GM12878 (cell line): ENCODE measurements around the gene OR14A2. TPM values are rescaled to one million over a fixed set of nuclear protein-coding genes. Genes with fewer than 3 reads are reported as not detected.

Experiments
- ATAC-seq: fragments of 200-7000 bp; cut with Tn5 transposase; 3 replicates; pipeline ENCODE4 v1.9.1; 2020; ENCODE audit warnings: mild to moderate bottlenecking, moderate library complexity
- BruUV-seq: library from RNA; stranded (reverse); fragments of 400-500 nt; replicated peaks from 2 replicates; lab custom pipeline; 2021; lab: Mats Ljungman, UMichigan
- CTCF ChIA-PET: fragments of 300-600 bp; sonication (Branson Sonifier 250); formaldehyde crosslinking; extraction: SDS; loops from one replicate; lab custom pipeline; 2021; ENCODE audit warnings: inconsistent platforms; lab: Yijun Ruan, JAX
- POLR2A ChIA-PET: fragments of 350-600 bp; formaldehyde crosslinking; extraction: SDS; loops from one replicate; lab custom pipeline; 2021; ENCODE audit warnings: inconsistent platforms; lab: Charles Lee
- RAD21 ChIA-PET: fragments of 300-600 bp; sonication (Branson Sonifier 250); formaldehyde crosslinking; loops from one replicate; lab custom pipeline; 2023; ENCODE audit warnings: antibody characterized with exemption; ENCODE audit not compliant: unreplicated experiment; lab: Charles Lee
- SMC1A ChIA-PET: fragments of 300-600 bp; sonication (Branson Sonifier 250); formaldehyde crosslinking; loops from one replicate; lab custom pipeline; 2023; ENCODE audit not compliant: unreplicated experiment, uncharacterized antibody; lab: Charles Lee
- DNase-seq: peaks from one replicate; pipeline ENCODE4 v3.0.0-alpha.2; 2011; ENCODE audit warnings: low read depth, low spot score
- FAIRE-seq: peaks from 3 replicates; lab custom pipeline; 2011; peaks lifted over from hg19 to GRCh38; lab: Jason Lieb, UNC
- H2AFZ ChIP-seq: 2 replicates; pipeline ENCODE4 v1.6.0; 2011; ENCODE audit warnings: low read depth, low read length, control low read depth; ENCODE audit not compliant: control insufficient read depth
- H3K27ac ChIP-seq: 2 replicates; pipeline ENCODE4 v1.5.1; 2011; ENCODE audit warnings: control low read depth; ENCODE audit not compliant: control insufficient read depth, insufficient read depth
- H3K27me3 ChIP-seq, 2 experiments: replicated peaks in 1 of 2; 2 replicates each; pipeline versions ENCODE4 v1.6.0 to v1.6.1; 2011; ENCODE audit warnings: low read length in 1 of 2; ENCODE audit not compliant: control insufficient read depth in 2 of 2, insufficient read depth in 2 of 2
- H3K36me3 ChIP-seq, 2 experiments: 2 replicates each; pipeline ENCODE4 v1.5.1; 2011; ENCODE audit warnings: low read length in 1 of 2; ENCODE audit not compliant: control insufficient read depth in 2 of 2, insufficient read depth in 2 of 2
- H3K4me1 ChIP-seq: 2 replicates; pipeline ENCODE4 v1.6.1; 2011; ENCODE audit warnings: mild to moderate bottlenecking, low read length, moderate library complexity, mixed read lengths; ENCODE audit not compliant: control insufficient read depth, insufficient read depth
- H3K4me2 ChIP-seq: 2 replicates; pipeline ENCODE4 v1.6.0; 2011; ENCODE audit warnings: control low read depth; ENCODE audit not compliant: control insufficient read depth, insufficient read depth
- H3K4me3 ChIP-seq: fragments of 200-600 bp; sonication (generic); 2 replicates; pipeline ENCODE4 v1.5.1; 2016
- H3K79me2 ChIP-seq: 2 replicates; pipeline ENCODE4 v1.6.0; 2011; ENCODE audit warnings: low read length; ENCODE audit not compliant: control insufficient read depth, insufficient read depth
- H3K9ac ChIP-seq: 2 replicates; pipeline ENCODE4 v1.8.0; 2011; ENCODE audit warnings: low read length, control low read depth, mixed read lengths; ENCODE audit not compliant: control insufficient read depth, insufficient read depth
- H3K9me3 ChIP-seq: replicated peaks from 3 replicates; pipeline ENCODE4 v1.5.1; 2011; ENCODE audit warnings: mild to moderate bottlenecking, low read length; ENCODE audit not compliant: control insufficient read depth, insufficient read depth
- H4K20me1 ChIP-seq: 2 replicates; pipeline ENCODE4 v1.6.0; 2011; ENCODE audit not compliant: control insufficient read depth, insufficient read depth
- BHLHE40 ChIP-seq, 2 experiments: fragments of 450-650 bp in 1 of 2; IDR thresholded peaks; 2 replicates each; pipeline ENCODE4 v1.6.1; 2011 to 2017; ENCODE audit warnings: low read depth in 2 of 2, borderline replicate concordance in 1 of 2, improper control_type of control experiment in 1 of 2, low read length in 1 of 2, mild to moderate bottlenecking in 1 of 2
- CEBPZ ChIP-seq: fragments of 150-350 bp; IDR thresholded peaks from 2 replicates; pipeline ENCODE4 v1.6.1; 2016; ENCODE audit warnings: low read depth, low read length
- CHD2 ChIP-seq: IDR thresholded peaks from 2 replicates; pipeline ENCODE4 v1.6.1; 2011; ENCODE audit warnings: low read depth, low read length, improper control_type of control experiment, borderline replicate concordance
- ETV6 ChIP-seq, 2 experiments: fragments of 450-650 bp in 1 of 2; IDR thresholded peaks in 1 of 2; conservative IDR thresholded peaks in 1 of 2; 2 replicates each; pipeline ENCODE4 v1.6.1; 2014; ENCODE audit warnings: antibody characterized with exemption in 1 of 2, borderline replicate concordance in 1 of 2, low read depth in 1 of 2, mild to moderate bottlenecking in 1 of 2, moderate library complexity in 1 of 2
- FOS ChIP-seq: IDR thresholded peaks from 3 replicates; pipeline ENCODE4 v1.6.1; 2011; ENCODE audit warnings: borderline replicate concordance; ENCODE audit not compliant: insufficient read length; ENCODE audit errors: extremely low read depth
- KDM1A ChIP-seq: fragments of 200-600 bp; sonication (generic); IDR thresholded peaks from 2 replicates; pipeline ENCODE4 v1.6.1; 2016; ENCODE audit warnings: borderline replicate concordance
- MTA3 ChIP-seq: IDR thresholded peaks from 2 replicates; pipeline ENCODE4 v1.6.1; 2012; ENCODE audit warnings: low read length, inconsistent platforms, borderline replicate concordance
- MYC ChIP-seq: IDR thresholded peaks from 2 replicates; pipeline ENCODE4 v1.6.1; 2011; ENCODE audit warnings: mild to moderate bottlenecking, low read length, moderate library complexity, inconsistent platforms; ENCODE audit not compliant: insufficient read depth, insufficient replicate concordance, insufficient read length, severe bottlenecking
- NBN ChIP-seq: fragments of 450-650 bp; IDR thresholded peaks from 2 replicates; pipeline ENCODE4 v1.6.1; 2016
- NR2C2 ChIP-seq: IDR thresholded peaks from 2 replicates; pipeline ENCODE4 v1.6.1; 2011; ENCODE audit warnings: borderline replicate concordance, low read depth; ENCODE audit not compliant: control insufficient read depth, insufficient read length
- NRF1 ChIP-seq: conservative IDR thresholded peaks from 2 replicates; pipeline ENCODE4 v1.6.1; 2011; ENCODE audit warnings: mild to moderate bottlenecking, low read depth, low read length, improper control_type of control experiment
- PML ChIP-seq: IDR thresholded peaks from 2 replicates; pipeline ENCODE4 v1.6.1; 2012; ENCODE audit warnings: low read length, inconsistent platforms
- POLR2A ChIP-seq: IDR thresholded peaks from 2 replicates; pipeline ENCODE4 v1.6.1; 2011; ENCODE audit warnings: low read depth, mild to moderate bottlenecking, low read length
- SIN3A ChIP-seq: IDR thresholded peaks from 2 replicates; pipeline ENCODE4 v1.6.1; 2012; ENCODE audit warnings: low read depth, low read length, improper control_type of control experiment
- SIX5 ChIP-seq: IDR thresholded peaks from 2 replicates; pipeline ENCODE4 v1.6.1; 2011; ENCODE audit warnings: mild to moderate bottlenecking, low read depth, low read length, moderate library complexity; ENCODE audit not compliant: severe bottlenecking
- SPI1 ChIP-seq: IDR thresholded peaks from 2 replicates; pipeline ENCODE4 v1.6.1; 2011; ENCODE audit warnings: low read depth, mild to moderate bottlenecking, low read length, moderate library complexity, borderline replicate concordance; ENCODE audit not compliant: insufficient read depth
- ZBED1 ChIP-seq: IDR thresholded peaks from 2 replicates; pipeline ENCODE4 v1.6.1; 2016; ENCODE audit warnings: borderline replicate concordance
- ZNF384 ChIP-seq: IDR thresholded peaks from 2 replicates; pipeline ENCODE4 v1.6.1; 2012; ENCODE audit warnings: low read depth, mild to moderate bottlenecking, low read length, improper control_type of control experiment, borderline replicate concordance
- WGBS: methylation state at CpG from one replicate; pipeline ENCODE4 v1.1.6; 2016; ENCODE audit warnings: low lambda C conversion rate; ENCODE audit not compliant: insufficient replicate concordance, insufficient coverage; ENCODE audit errors: missing lambda C conversion rate; 5-methylcytosine and 5-hydroxymethylcytosine counted together
- in situ Hi-C: fragments of 300-500 bp; cut with MboI; formaldehyde crosslinking; loops from 9 replicates; pipeline ENCODE4 v1.14.3; 2018; ENCODE audit warnings: mixed read lengths
- intact Hi-C: fragments of 100-400 bp; cut with micrococcal nuclease; formaldehyde crosslinking; loops from one replicate; pipeline ENCODE4 v1.14.2; 2022; ENCODE audit not compliant: unreplicated experiment
- polyA plus RNA-seq, 11 experiments: library from polyadenylated mRNA; depleted of rRNA in 4 of 11; unstranded in 6 of 11; stranded (reverse) in 5 of 11; fragments of >200 nt; fragmentation: Nextera tagmentation in 4 of 11; fragmentation: Illumina TruSeq in 1 of 11; extraction: Ambion mirVana in 4 of 11; extraction: Trizol in 1 of 11; gene quantifications; 1 replicate in 1 of 11; 2 replicates in 10 of 11; pipeline versions ENCODE4 v1.2.1 to v1.2.3, GENCODE V29; 2011 to 2016; ENCODE audit warnings: inconsistent platforms in 2 of 11, missing spikeins in 2 of 11, low read depth in 1 of 11
- total RNA-seq, 4 experiments: library from RNA; depleted of rRNA in 3 of 4; stranded (reverse); fragments of >200 nt in 3 of 4; fragmentation: Illumina TruSeq in 1 of 4; extraction: Trizol in 1 of 4; gene quantifications; 2 replicates each; pipeline versions ENCODE4 v1.2.1 to v1.2.3, GENCODE V29; 2013 to 2021

The OR14A2 gene
- total and polyA plus RNA-seq, 10 of the 15 experiments (the other 5 are each of a cell fraction or from before 2014, with no cell fraction given) = not detected

DNA sequence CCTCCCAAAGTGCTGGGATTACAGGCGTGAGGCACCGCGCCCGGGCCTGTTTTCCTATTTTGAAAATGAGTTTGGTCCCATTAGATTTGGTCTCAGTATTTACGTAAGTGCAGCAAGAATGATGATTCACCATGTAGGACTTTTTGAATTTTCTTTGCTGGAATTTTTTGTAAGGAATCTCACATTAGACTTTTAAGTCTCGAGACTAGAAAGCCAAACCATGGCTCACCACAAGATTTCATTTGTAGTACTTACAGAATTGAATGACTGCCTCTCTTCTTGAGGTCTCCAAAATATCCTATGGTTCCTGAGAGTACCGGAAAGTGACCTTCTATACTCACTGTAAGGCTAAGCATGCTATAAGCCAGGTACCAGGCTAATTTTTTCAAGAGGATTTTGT, 325 bp downstream of the OR14A2 start:
- RAD21 ChIA-PET = no interaction called here
- intact Hi-C loops (no loop called here), in situ Hi-C loops (no loop called here)
- POLR2A ChIA-PET = no interaction called here
- 49% methylated on average over 7 of the region's 7 CpGs for WGBS
- H3K79me2 ChIP-seq = no peaks in the 10 kb centered on the region
- no peaks in the 10 kb centered on the region; the same call in 2 of the 3 replicates for H3K9me3 ChIP-seq
- H3K4me1 ChIP-seq = no peaks in the 10 kb centered on the region
- FAIRE-seq (no peak), DNase-seq (no peak), ATAC-seq (no peak)
- no TSS peak for BruUV-seq
- H3K36me3 ChIP-seq = no peaks in the 10 kb centered on the region
- H3K4me2 ChIP-seq = no peak overlapping the region
- no peak overlapping the region for H2AFZ ChIP-seq
- no peak overlapping the region for H3K4me3 ChIP-seq
- H3K27me3 ChIP-seq = no peaks in the 10 kb centered on the region
- no peaks in the 10 kb centered on the region for H4K20me1 ChIP-seq
- SMC1A ChIA-PET = no interaction called here
- no peak overlapping the region for H3K27ac ChIP-seq
- CTCF ChIA-PET = no interaction called here
- TF ChIP-seq BHLHE40 (IDR thresholded peaks at IDR 0.05; ENCODE audit: borderline replicate concordance in 1 of 2, low read depth in 2 of 2, low read length in 1 of 2) (no peak), ZBED1 (no peak), CEBPZ (no peak), KDM1A (no peak), SPI1 (no peak), PML (no peak), NR2C2 (no peak), CHD2 (no peak), POLR2A (no peak), SIX5 (no peak), NBN (no peak), ZNF384 (no peak), NRF1 (no peak), MTA3 (no peak), ETV6 (conservative IDR thresholded peaks at IDR 0.05 in 1 of 2, IDR thresholded peaks at IDR 0.05 in 1 of 2; ENCODE audit: borderline replicate concordance in 1 of 2, low read depth in 1 of 2) (no peak), MYC (no peak), SIN3A (no peak), FOS (no peak)
- H3K9ac ChIP-seq = no peak overlapping the region
